Activated CD8-positive, alpha-beta memory T cell treated with anti-CD3 and anti-CD28 coated beads, Interleukin-2, amount 50 U/mL, for 24 hours (primary cell): ENCODE results near the gene RPTOR.
"Not testable (repeated sequence)": the region's sequence is repeated elsewhere in the genome, so short reads cannot be mapped to it uniquely, and the experiment has no call there.

ENCODE experiments used
- DNase-seq: peaks from one replicate; pipeline ENCODE4 v3.0.0-alpha.2; 2020; ENCODE audit errors: extremely low read depth

The RPTOR gene

DNA sequence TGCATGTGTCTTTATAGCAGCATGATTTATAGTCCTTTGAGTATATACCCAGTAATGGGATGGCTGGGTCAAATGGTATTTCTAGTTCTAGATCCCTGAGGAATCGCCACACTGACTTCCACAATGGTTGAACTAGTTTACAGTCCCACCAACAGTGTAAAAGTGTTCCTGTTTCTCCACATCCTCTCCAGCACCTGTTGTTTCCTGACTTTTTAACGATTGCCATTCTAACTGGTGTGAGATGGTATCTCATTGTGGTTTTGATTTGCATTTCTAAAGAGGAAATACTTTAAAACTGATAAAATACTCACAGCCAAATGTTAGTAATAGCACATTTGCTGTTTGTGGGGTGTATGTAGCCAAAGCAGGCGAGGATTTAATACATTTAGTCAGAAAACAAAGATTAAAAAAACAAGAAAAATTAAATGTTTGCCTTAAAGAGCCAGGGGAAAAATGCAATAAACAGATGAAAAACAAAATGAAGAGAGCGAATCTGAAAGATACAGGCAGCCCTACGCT, 220.0 kb downstream of the RPTOR start:
- DNase-seq = not testable (repeated sequence)

DNA sequence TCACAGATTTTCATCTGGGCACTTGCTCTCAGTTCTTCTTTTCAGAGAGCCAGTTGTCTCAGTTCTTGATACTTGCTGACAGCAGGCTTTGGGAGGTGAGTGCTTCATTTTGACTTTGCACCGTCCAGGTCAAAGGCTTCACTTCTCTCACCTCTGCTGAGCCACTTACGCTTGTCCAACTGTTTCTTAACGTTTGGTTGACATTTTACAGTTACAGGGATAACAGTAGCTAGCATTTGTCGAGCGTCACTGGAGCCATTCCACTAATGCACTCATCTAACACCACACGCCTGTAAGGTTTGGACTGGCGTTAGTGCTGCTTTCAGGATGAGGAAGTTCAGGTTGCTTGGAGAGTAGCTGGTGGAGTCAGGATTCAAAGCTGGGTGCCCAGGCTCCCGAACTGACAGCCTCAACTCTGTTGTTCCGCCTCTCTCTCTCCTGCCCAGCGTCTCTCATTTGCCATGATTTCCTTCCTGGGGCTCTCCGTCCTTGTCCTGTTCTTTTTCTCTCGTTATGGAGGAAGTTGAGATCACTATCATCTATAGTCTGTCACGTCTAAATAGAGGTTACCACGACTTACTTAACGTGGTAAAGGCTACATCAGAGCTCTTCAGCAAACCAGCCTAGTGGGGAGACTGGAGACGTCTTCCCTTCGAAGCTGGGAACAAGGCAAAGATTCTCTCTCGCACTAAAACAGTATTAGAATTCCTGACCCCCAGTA, 220.8 kb downstream of the RPTOR start:
- no peak for DNase-seq

DNA sequence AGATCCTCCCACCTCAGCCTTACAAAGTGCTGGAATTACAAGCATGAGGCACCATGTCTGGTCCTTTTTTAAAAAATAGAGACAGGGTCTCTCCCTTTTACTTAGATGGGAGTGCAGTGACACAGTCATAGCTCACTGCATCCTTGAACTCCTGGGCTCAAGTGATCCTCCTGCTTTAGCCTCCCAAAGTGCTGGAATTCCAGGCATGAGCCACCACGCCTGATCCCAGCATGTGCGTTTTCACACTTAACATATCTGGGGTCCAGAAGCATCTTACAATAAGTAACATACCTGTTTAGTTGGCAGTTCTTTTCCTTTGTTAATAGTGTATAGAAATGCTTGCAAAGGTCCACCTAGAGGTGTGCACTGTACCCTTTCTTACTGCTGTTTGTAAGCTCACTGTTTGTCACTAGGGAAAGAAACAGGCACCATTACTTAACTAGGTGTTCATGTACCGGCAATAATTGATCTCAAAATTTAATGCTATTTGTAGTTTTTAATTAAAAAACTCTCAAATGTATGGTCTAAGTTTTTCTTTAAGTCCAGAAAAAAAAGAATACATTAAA, 221.7 kb downstream of the RPTOR start:
- no peak for DNase-seq

DNA sequence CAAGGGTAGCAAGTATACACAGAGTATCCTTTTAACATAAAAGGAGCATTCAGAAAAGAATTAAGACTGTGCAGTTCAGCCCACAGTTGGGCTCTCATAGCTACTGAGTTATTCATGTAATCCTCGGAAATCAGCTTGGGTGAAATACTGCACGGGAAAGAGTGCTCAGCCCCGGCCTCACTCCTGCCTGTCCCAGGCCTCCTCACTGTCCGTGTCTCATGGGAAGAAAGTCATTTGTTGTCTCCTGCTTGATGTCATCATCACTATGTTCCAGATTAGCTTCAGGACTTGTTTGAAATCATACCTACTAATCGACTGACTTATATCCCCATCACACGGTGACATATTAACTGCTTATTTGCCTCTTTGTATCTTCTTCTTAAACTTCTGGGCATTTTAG, 223.8 kb downstream of the RPTOR start:
- DNase-seq = no peak

DNA sequence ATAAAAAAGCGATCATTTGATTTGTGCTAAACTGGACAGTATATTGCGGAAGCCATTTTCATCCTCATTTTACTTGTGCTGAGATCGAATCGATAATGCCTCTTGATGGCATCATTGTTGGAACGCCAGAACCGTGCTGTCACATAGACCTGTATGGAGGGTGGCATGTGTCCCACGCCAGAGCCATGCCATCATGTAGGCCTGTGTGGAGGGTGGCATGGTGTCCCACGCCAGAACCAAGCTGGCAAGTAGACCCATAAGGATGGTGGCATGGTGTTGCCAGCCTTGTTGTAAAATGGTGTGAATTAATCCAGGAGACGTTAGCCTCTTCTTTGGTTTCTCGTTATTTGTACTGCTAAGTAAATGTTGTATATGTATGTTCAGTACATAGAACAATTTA, 224.3 kb downstream of the RPTOR start:
- DNase-seq = no peak

DNA sequence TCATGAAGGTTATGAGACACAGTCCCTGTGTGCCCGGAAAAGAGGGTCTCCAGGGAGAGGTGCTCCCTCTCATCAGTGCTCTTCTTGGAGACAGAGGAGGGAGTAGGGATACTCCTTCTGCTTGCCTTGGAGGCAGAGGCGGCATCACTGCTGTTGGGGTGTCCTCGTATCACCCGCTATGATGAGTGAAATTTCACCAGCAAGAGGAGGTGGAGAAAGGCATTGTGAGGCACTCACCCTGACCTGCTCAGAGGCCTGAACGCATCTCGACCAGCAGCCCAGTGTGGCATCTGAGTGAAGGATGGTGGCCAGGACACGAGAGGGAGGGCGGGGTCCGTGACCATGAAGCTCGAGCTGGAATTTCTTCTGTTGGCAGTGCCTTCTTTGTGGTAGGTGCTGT, 224.9 kb downstream of the RPTOR start:
- DNase-seq = no peak

DNA sequence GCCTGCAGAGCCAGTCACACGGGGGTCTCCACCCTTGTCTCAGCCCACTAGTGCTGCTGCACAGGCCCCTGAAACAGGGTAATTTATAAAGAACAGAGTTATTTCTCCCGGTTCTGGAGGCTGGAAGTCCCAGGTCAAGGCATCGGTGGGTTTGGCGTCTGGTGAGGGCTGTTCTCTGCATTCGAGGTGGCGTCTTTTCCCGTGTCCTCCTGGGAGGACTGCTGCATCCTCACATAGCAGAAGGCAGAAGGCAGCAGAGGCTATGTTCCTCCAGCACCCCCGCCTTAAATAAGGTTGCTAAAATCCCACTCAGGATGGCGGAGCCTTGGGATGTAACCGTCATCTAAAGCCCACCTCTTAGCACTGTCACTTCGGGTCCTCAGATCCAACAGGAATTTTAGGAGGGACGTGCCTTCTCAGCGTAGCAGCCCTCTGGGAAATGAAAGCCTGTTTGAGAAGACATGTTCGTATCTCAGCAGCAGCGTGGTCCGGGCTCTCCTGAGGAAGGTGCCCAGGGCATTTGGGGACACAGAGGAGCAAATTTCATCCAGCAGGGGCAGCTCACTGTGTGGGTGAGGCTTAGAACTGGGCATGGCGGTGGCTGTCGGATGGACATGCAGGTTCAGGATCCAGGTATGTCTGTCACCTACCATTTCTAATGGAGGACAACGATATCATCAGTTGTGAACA, 225.4 kb downstream of the RPTOR start:
- no peak for DNase-seq

DNA sequence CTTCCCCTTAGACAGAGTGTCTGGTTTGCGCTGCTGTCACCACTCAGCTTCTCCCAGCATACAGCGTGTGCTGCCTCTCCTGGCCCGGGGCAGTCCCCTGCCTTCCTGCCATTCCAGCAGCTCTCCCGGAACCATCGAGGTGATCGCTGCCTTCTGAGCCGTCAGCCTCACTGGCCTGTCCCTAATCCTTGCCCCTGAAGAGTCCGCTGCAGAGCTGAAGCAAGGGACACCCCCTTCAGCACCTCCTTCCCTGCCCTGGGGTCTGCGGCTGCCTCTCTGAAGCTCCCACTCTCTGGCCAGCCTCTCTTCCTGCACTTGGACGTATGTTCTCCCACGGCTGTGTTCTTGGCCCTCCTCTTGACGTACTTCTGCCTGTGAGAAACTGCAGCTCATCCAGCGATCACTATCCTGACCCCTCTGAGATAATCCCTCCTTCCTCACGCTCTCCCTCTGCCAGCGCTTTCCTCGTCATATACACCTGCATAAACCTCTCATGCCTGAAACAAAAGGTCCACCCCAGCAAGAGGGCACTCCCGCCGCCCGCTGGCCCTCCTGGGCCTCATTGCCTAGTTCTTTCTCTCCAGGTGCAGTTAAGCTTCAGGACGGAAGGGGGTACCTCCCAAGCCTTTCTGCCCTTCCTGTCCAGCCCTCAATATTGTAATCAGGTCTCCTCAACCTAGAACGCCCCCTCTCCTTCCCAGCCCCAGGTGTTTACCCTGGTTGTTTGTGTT, 226.4 kb downstream of the RPTOR start:
- DNase-seq = no peak

DNA sequence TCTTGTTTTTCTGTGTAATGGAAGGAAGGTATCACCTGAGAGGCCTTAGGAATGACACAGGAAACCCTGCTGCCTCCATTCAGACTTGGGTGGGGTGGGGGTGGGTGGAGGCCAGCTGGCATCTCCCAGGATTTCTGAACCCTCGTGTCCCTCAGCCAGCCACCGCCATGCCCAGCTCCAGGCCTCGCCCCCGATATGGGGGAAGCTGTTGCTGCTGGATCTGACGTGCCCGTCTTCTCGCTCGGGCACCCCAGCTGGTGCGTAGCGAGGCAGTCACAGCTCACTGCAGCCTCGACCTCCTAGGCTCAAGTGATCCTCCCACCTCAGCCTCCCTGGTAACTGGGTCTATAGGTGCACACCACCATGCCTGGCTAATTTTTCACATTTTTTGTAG, 227.0 kb downstream of the RPTOR start:
- no peak for DNase-seq

DNA sequence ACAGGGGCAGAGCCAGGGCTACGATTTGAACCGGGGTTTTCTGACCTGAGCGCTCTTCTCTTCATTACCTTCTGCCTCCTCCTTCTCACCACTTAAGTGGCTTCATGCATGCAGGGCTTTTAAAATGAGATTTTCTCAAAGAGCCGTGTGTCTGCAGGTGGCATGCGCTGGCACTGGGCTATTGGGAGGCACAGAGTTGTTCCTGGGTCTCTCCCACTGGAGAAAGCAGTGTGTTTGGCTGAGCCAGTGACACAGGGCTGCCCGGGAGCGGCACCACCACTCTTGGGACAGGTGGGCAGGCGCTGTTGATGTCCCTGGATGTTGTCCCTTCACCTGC, 228.2 kb downstream of the RPTOR start:
- DNase-seq = no peak

DNA sequence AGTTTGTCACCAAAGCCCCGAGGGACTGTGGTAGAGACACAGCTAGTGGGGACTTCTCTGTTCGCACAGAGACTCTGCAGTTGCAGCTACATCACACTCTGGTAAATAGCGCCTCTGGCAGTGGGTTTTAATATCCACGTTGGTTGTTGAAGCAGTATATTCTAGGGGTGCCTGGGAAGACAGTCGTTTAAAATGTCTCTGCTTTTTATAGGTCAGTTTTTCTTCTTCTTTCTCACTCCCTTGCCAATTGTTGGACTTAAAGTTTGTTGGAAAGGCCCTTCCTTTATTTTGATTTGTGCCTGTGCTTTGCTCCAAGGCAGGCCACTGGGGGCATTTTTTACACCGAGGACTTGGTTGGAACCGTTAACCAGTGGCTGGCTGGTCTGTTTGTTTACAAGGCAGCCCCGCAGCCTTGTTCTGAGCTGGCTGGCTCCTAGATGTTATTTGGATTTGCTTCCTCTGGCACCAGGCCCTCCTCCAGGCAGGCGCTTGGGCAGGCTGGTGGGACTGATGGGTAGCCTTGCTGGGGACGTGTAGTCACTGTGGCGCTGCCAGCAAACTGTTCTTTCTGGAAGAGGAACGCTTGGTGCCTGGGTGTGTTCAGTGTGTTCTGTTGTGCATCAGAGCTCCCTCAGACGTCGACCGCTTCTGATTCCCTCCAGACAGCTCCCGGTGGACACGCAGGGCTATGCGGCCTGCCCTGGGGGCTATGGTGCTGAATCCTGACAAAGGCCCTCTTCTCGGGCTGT, 228.8 kb downstream of the RPTOR start:
- no peak for DNase-seq

DNA sequence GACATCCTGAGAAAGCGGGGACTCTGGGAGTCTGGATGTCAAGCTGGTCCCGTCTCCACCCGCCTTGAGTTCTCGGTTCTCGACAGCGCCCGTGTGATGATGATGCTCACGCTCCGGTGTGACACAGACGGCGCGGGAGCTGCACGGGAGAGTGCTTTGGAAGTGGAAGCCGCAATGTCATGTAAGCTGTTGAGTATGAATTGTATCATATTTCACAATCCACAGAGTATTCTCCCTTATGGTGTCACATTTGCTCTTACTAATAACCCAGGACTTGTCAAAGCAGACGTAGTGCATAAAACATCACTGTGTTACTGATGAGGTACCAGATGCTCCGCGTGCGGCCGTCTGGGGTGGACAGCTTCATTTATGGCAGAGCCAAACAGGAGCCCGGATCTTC, 229.5 kb downstream of the RPTOR start:
- DNase-seq = no peak

DNA sequence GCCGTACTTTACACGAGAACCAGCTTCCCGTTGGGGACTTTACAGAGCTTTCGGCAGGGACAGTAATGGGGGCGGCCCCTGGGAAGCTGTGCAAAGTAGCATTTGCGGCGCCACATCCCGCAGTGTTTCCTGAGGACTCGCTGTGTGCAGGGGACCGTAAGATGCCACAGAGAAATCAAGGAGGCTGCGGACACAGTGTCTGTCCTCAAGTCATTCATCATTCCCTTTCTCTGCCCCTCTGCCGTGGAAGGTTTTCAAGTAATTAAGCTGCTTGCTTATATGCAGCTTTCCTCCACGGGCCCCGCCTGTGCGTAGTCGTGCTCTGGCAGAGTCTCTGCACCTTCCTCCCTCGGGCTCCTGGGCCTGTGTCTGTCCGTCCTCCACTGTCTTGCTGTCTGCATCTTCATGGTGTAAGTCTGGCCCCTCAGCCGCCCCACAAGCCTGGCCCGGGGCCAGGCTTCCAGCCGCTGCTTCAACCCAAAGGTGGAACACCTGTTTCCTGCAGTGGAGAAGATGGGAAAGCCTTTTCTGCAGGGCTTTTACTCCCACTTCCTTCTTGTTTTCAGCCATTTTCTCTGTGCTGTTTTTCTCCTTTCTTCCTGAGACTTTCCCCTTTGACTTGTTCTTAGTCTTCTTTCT, 230.1 kb downstream of the RPTOR start:
- DNase-seq = no peak

DNA sequence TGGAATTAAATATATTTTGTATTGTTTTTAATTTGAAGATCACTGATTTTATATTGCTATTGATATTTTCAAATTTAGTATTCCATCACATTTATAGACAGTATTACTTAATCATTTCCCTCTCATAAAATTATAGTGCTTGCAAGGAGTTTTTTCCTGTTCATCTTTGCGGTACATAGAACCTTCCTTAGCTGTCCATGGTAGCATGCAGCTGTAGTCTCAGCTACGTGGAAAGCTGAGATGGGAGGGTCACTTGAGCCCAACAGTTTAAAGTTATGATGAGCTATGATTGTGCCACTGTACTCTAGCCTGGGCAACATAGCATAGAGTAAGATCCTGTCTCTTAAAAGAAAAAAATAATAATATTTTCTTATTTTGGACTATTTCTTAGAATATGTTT, 231.2 kb downstream of the RPTOR start:
- DNase-seq = no peak

DNA sequence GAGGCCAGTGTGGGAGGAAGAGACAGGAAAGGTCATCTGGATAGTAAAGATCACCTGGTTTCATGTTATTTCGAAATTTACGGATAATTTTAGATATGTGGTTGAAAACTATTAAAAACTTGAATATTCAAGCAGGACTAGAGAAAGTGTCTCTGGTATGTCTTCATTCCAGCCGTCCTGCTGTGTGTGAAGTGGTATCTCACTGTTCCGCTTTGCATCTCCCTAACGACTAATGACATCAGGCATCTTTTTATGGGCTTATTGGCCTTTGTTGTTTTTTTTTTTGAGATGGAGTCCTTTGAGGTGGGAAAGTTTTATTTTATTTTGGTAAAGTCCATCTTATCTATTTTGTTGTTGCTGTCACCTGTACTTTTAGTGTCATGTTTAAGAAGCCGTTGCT, 232.6 kb downstream of the RPTOR start:
- DNase-seq = no peak

DNA sequence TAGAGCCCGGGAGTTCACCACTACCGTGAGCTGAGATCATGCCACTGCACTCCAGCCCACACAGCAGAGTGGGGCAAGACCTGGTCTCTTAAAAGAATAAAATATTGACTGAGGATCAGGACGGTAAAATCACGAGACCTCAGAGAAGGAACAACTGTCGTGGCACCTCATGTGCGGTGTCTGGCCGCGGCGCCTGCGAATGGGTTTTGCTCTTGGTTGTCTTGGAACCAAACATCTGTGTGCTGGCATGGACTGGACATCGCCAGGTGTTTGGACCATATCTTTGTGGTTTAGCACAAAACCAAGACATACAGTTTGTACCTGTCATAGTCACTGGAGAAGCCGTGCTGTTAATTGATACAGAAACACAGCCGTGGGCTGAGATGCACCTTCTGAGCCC, 234.1 kb downstream of the RPTOR start:
- no peak for DNase-seq

DNA sequence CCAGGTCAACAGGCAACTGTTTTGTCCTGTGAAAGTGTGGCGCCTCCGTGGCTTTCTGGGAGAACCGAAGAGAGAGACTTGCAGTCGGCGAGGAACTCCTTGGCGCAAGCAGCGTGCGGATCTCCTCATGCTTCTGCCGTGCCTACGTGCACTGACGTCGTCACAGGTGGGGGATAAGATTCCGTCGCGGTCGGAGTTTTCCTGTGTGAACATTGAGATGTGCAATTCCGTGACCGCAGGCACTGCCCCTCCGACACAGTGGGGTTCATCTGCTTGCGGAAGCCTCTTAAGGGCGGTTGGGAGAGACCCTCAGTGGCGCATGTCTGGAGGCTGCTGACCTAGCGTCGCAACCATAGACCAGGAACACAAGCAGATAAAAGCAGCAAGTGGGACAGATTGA, 234.7 kb downstream of the RPTOR start:
- no peak for DNase-seq

DNA sequence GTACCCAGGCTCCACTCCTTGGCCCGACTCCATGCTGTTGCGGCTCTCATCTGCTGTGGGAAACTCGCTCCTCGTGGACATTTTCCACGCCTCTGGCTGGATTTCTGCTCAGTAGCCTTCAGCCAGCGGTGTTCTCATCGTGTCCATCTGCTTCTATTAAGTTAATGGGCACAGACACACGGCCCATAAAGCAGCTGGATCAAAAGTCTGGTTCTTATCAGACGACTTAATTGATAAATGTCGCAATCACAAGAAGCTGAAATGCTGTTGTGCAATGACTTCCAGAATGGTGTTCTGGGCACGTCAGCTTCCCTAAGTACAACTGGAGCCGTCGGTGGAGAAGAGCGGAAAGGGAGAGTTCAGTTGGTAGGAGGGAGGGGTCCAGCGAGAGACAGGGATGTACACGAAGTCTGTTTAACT, 235.3 kb downstream of the RPTOR start:
- DNase-seq = no peak

DNA sequence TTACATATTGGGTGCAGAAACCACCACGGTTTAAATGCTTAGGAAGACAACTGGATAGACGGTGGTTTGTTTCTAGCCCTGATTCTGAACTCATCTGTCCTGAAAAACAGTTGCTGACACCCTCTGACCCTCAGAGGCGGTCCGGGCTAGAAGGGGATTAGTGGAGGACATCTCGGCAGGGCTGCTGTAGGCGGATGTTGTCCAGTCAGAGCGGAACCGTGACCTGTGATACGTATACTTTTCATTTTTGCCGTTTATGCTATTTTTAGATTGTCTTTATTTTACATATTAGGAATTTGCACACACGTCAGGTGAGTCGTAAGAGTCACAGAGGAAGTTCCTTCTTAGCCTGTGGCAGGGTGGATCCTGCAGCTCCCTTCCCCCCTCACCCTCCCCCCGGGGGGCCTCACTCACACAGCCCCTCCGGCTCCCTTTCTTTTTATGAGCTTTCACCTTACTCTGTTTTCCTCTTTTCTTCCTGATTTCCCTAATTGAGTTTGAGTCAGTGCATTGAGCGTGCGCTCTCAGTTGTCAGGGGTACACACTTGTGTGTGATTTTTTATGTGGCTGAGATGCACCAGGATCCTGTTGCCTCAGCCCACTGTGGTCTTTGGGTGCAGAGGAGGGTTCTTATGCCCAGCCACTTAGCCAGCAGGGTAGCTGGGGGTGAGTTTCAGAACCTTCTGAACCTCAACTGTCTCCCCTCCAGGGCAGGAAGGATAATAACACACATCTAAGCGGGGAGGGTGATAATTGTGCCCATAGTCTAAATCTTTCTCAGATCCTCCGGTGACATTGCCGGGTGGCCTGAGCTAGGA, 236.0 kb downstream of the RPTOR start:
- no peak for DNase-seq

DNA sequence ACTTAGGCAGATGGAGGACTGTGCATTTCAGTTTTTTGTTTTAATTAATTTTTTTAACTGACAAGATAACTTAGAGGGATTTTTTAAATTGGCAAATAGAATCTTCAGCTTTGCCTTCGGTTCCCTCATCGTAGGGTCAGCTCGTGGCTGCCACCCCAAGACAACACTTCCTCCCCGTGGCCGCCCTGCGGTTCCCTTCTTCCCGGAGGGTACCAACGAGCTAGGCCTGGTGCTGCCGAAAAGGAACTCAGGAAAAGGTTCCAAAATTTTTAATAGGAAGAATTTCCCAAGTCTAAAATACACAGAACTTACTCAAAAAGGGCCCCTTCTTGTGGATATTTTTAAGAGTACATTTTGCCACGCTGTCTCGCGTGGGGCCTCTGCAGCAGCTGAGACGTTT, 236.6 kb downstream of the RPTOR start:
- DNase-seq = no peak
